ENCODE data around the gene MERTK.
"Not testable (repeated sequence)": the region's sequence is repeated elsewhere in the genome, so short reads cannot be mapped to it uniquely, and the experiment has no call there.

MERTK gene

GRCh38 chr2:112040066-112040465 is 141.7 kb downstream of the MERTK start:
- DNase-seq (ENCODE audit: low read depth in 4 of 4, low spot score in 1 of 4), result not testable (repeated sequence)

GRCh38 chr2:112041460-112041859 is 143.1 kb downstream of the MERTK start:
- DNase-seq (ENCODE audit: low read depth in 4 of 4, low spot score in 1 of 4), result not testable (repeated sequence)

GRCh38 chr2:112045446-112046014 is 147.1 kb downstream of the MERTK start:
- no peak for DNase-seq (ENCODE audit: low read depth in 4 of 4, low spot score in 1 of 4)

- DNase-seq (ENCODE audit: low read depth in 4 of 4, low spot score in 1 of 4), result no peak
Measured at GRCh38 chr2:112046231-112046630, 147.8 kb downstream of the MERTK start.

GRCh38 chr2:112047537-112048235 is 149.3 kb downstream of the MERTK start:
- DNase-seq (ENCODE audit: low read depth in 4 of 4, low spot score in 1 of 4), result no peak

- no peak for DNase-seq (ENCODE audit: low read depth in 4 of 4, low spot score in 1 of 4)
Measured at GRCh38 chr2:112048236-112048592, 149.8 kb downstream of the MERTK start.

GRCh38 chr2:112048887-112049286 is 150.5 kb downstream of the MERTK start:
- no peak for DNase-seq (ENCODE audit: low read depth in 4 of 4, low spot score in 1 of 4)

GRCh38 chr2:112050316-112050715 is 151.9 kb downstream of the MERTK start:
- no peak for DNase-seq (ENCODE audit: low read depth in 4 of 4, low spot score in 1 of 4)

- DNase-seq (ENCODE audit: low read depth in 4 of 4, low spot score in 1 of 4), result peak; percentile 95 to 97 (median 96)
Measured at GRCh38 chr2:112053917-112054846, 155.8 kb downstream of the MERTK start.

- peak; percentile 88 to 98 (median 97) for DNase-seq (ENCODE audit: low read depth in 4 of 4, low spot score in 1 of 4)
Measured at GRCh38 chr2:112054847-112055729, 156.7 kb downstream of the MERTK start, which contains the start of gene TMEM87B. TSS of gene TMEM87B (plus strand) at chr2:112055269. CDS start at chr2:112055592, 323 bp downstream.

- DNase-seq (ENCODE audit: low read depth in 4 of 4, low spot score in 1 of 4), result no peak
Measured at GRCh38 chr2:112055730-112056625, 157.6 kb downstream of the MERTK start.

GRCh38 chr2:112056626-112056987 is 158.2 kb downstream of the MERTK start:
- no peak for DNase-seq (ENCODE audit: low read depth in 4 of 4, low spot score in 1 of 4)

- no peak for DNase-seq (ENCODE audit: low read depth in 4 of 4, low spot score in 1 of 4)
Measured at GRCh38 chr2:112059671-112060070, 161.3 kb downstream of the MERTK start.

GRCh38 chr2:112061299-112061698 is 162.9 kb downstream of the MERTK start:
- no peak for DNase-seq (ENCODE audit: low read depth in 4 of 4, low spot score in 1 of 4)

- DNase-seq (ENCODE audit: low read depth in 4 of 4, low spot score in 1 of 4), result no peak
Measured at GRCh38 chr2:112061840-112062239, 163.4 kb downstream of the MERTK start.

- no peak for DNase-seq (ENCODE audit: low read depth in 4 of 4, low spot score in 1 of 4)
Measured at GRCh38 chr2:112062894-112063293, 164.5 kb downstream of the MERTK start.

GRCh38 chr2:112065486-112065885 is 167.1 kb downstream of the MERTK start:
- DNase-seq (ENCODE audit: low read depth in 4 of 4, low spot score in 1 of 4), result no peak

GRCh38 chr2:112065966-112066365 is 167.6 kb downstream of the MERTK start:
- DNase-seq (ENCODE audit: low read depth in 4 of 4, low spot score in 1 of 4), result no peak

- not testable (repeated sequence) for DNase-seq (ENCODE audit: low read depth in 4 of 4, low spot score in 1 of 4)
Measured at GRCh38 chr2:112069794-112070193, 171.4 kb downstream of the MERTK start.

- DNase-seq (ENCODE audit: low read depth in 4 of 4, low spot score in 1 of 4), result no peak
Measured at GRCh38 chr2:112073875-112074274, 175.5 kb downstream of the MERTK start.

Data from stimulated activated CD4-positive, alpha-beta T cell treated with anti-CD3 and anti-CD28 coated beads, Interleukin-1b, Interleukin-23, amount 100 ng/mL, for 24 hours (primary cell).